H9 (cell line): Measurements from ENCODE around the gene SEMA6A. TPM values are rescaled to one million over a fixed set of nuclear protein-coding genes. Genes with fewer than 3 reads are reported as not detected.

ENCODE experiments used
- DNase-seq: peaks from one replicate; pipeline ENCODE4 v3.0.0-alpha.2; 2017
- H2AFZ ChIP-seq: one replicate; pipeline ENCODE4 v1.6.1; 2013; ENCODE audit warnings: mild to moderate bottlenecking, low read length, control low read depth, moderate library complexity
- H2AK5ac ChIP-seq: 2 replicates; pipeline ENCODE4 v1.6.1; 2013; ENCODE audit warnings: low read length, control low read depth, mixed read lengths; ENCODE audit not compliant: insufficient read length
- H2BK120ac ChIP-seq: one replicate; pipeline ENCODE4 v1.6.1; 2013; ENCODE audit warnings: low read depth, mild to moderate bottlenecking, low read length, control low read depth, inconsistent platforms; ENCODE audit not compliant: poor library complexity, severe bottlenecking
- H2BK12ac ChIP-seq: 2 replicates; pipeline ENCODE4 v1.6.1; 2013; ENCODE audit warnings: low read length, control low read depth, mixed read lengths, low read depth; ENCODE audit not compliant: insufficient read length
- H2BK15ac ChIP-seq: 2 replicates; pipeline ENCODE4 v1.6.1; 2013; ENCODE audit warnings: low read depth, low read length, control low read depth
- H2BK20ac ChIP-seq: one replicate; pipeline ENCODE4 v1.6.1; 2013; ENCODE audit warnings: low read depth, mild to moderate bottlenecking, low read length, control low read depth, inconsistent platforms; ENCODE audit not compliant: poor library complexity, severe bottlenecking
- H2BK5ac ChIP-seq: 2 replicates; pipeline ENCODE4 v1.6.1; 2013; ENCODE audit warnings: low read length, control low read depth, mixed read lengths; ENCODE audit not compliant: insufficient read length
- H3K14ac ChIP-seq: 2 replicates; pipeline ENCODE4 v1.6.1; 2013; ENCODE audit warnings: low read length, control low read depth; ENCODE audit not compliant: insufficient read depth
- H3K18ac ChIP-seq: 2 replicates; pipeline ENCODE4 v1.6.1; 2013; ENCODE audit warnings: low read depth, mild to moderate bottlenecking, mixed read lengths, low read length, control low read depth; ENCODE audit not compliant: insufficient read length
- H3K23ac ChIP-seq: 2 replicates; pipeline ENCODE4 v1.6.1; 2013; ENCODE audit warnings: low read length, control low read depth, mixed read lengths, low read depth; ENCODE audit not compliant: insufficient read length
- H3K23me2 ChIP-seq: 2 replicates; pipeline ENCODE4 v1.6.1; 2013; ENCODE audit warnings: low read depth, mild to moderate bottlenecking, mixed read lengths, low read length, control low read depth; ENCODE audit not compliant: insufficient read length, poor library complexity, severe bottlenecking
- H3K27ac ChIP-seq: 2 replicates; pipeline ENCODE4 v1.5.1; 2013; ENCODE audit warnings: low read length, control low read depth, mixed read lengths, low read depth; ENCODE audit not compliant: insufficient read length
- H3K27me3 ChIP-seq: 2 replicates; pipeline ENCODE4 v1.6.1; 2013; ENCODE audit warnings: low read length, control low read depth, inconsistent platforms; ENCODE audit not compliant: insufficient read depth
- H3K4ac ChIP-seq: 2 replicates; pipeline ENCODE4 v1.6.1; 2013; ENCODE audit warnings: low read depth, mild to moderate bottlenecking, control low read depth, inconsistent platforms, low read length, moderate library complexity
- H3K4me1 ChIP-seq: 2 replicates; pipeline ENCODE4 v1.6.1; 2013; ENCODE audit warnings: low read length, control low read depth, inconsistent platforms; ENCODE audit not compliant: insufficient read depth
- H3K4me2 ChIP-seq: 2 replicates; pipeline ENCODE4 v1.6.1; 2013; ENCODE audit warnings: low read length, control low read depth, mixed read lengths; ENCODE audit not compliant: insufficient read length, insufficient read depth
- H3K56ac ChIP-seq: 2 replicates; pipeline ENCODE4 v1.6.1; 2013; ENCODE audit warnings: low read depth, mild to moderate bottlenecking, mixed read lengths, low read length, control low read depth; ENCODE audit not compliant: insufficient read length
- H3K79me1 ChIP-seq: 2 replicates; pipeline ENCODE4 v1.6.1; 2013; ENCODE audit warnings: low read depth, mild to moderate bottlenecking, moderate library complexity, low read length, control low read depth, inconsistent platforms; ENCODE audit not compliant: insufficient read depth, poor library complexity, severe bottlenecking
- H3K79me2 ChIP-seq: 2 replicates; pipeline ENCODE4 v1.6.1; 2013; ENCODE audit warnings: low read length, control low read depth, inconsistent platforms; ENCODE audit not compliant: insufficient read depth
- H3K9ac ChIP-seq: 2 replicates; pipeline ENCODE4 v1.6.1; 2013; ENCODE audit warnings: low read length, control low read depth, mixed read lengths; ENCODE audit not compliant: insufficient read length; ENCODE audit errors: extremely low read depth
- H3K9me3 ChIP-seq: one replicate; pipeline ENCODE4 v1.6.1; 2013; ENCODE audit warnings: low read depth, low read length, inconsistent platforms; ENCODE audit not compliant: control insufficient read depth
- H3T11ph ChIP-seq: one replicate; pipeline ENCODE4 v1.6.1; 2013; ENCODE audit warnings: mild to moderate bottlenecking, low read length, control low read depth, inconsistent platforms
- H4K20me1 ChIP-seq: one replicate; pipeline ENCODE4 v1.6.1; 2013; ENCODE audit not compliant: control insufficient read depth, insufficient read length, insufficient read depth
- H4K5ac ChIP-seq: 2 replicates; pipeline ENCODE4 v1.6.1; 2013; ENCODE audit warnings: low read depth, mild to moderate bottlenecking, mixed read lengths, low read length, control low read depth; ENCODE audit not compliant: insufficient read length
- H4K8ac ChIP-seq: replicated peaks from 2 replicates; pipeline ENCODE4 v1.6.1; 2013; ENCODE audit warnings: low read length, control low read depth, mixed read lengths, low read depth; ENCODE audit not compliant: insufficient read length
- H4K91ac ChIP-seq: 2 replicates; pipeline ENCODE4 v1.6.1; 2013; ENCODE audit warnings: low read depth, mild to moderate bottlenecking, moderate library complexity, mixed read lengths, low read length, control low read depth; ENCODE audit not compliant: insufficient read length
- H3K27ac Mint-ChIP-seq, 3 experiments: 2 replicates in 2 of 3; 3 replicates in 1 of 3; pipeline ENCODE4 v1.8.0; 2020 to 2021; ENCODE audit warnings: mixed read lengths in 3 of 3, mild to moderate bottlenecking in 1 of 3, moderate library complexity in 1 of 3
- H3K27me3 Mint-ChIP-seq: 2 replicates; pipeline ENCODE4 v1.8.0; 2021; ENCODE audit warnings: low read depth, mild to moderate bottlenecking, moderate library complexity, mixed read lengths
- H3K36me3 Mint-ChIP-seq, 3 experiments: 2 replicates in 2 of 3; 3 replicates in 1 of 3; pipeline ENCODE4 v1.8.0; 2020 to 2021; ENCODE audit warnings: low read depth in 3 of 3, mixed read lengths in 3 of 3; ENCODE audit not compliant: insufficient read depth in 1 of 3
- H3K4me1 Mint-ChIP-seq, 2 experiments: 2 replicates each; pipeline ENCODE4 v1.8.0; 2020; ENCODE audit warnings: mixed read lengths in 2 of 2
- H3K4me3 Mint-ChIP-seq, 2 experiments: 2 replicates in 1 of 2; 3 replicates in 1 of 2; pipeline ENCODE4 v1.8.0; 2020 to 2021; ENCODE audit warnings: mild to moderate bottlenecking in 2 of 2, mixed read lengths in 2 of 2, moderate library complexity in 1 of 2
- H3K9me3 Mint-ChIP-seq, 2 experiments: 2 replicates in 1 of 2; 3 replicates in 1 of 2; pipeline ENCODE4 v1.8.0; 2020; ENCODE audit warnings: mild to moderate bottlenecking in 2 of 2, mixed read lengths in 2 of 2, moderate library complexity in 1 of 2
- CTCF ChIP-seq: fragments of 200-600 bp; sonication (generic); conservative IDR thresholded peaks from 3 replicates; pipeline ENCODE4 v1.8.0; 2021; ENCODE audit warnings: antibody characterized with exemption, mild to moderate bottlenecking
- WGBS: extraction: QIAGEN DNeasy Blood & Tissue Kit; methylation state at CpG from one replicate; pipeline ENCODE4 v1.1.7; 2013; ENCODE audit warnings: missing lambda C conversion rate, low lambda C conversion rate, mixed read lengths; ENCODE audit not compliant: insufficient read length; ENCODE audit errors: extremely low coverage; 5-methylcytosine and 5-hydroxymethylcytosine counted together
- total RNA-seq: library from RNA; stranded (reverse); gene quantifications from 2 replicates; pipeline ENCODE4 v1.2.1, GENCODE V29; 2021

Gene SEMA6A
- total RNA-seq, 1 experiment from 2014 or later = 354 TPM

GRCh38 chr5:116528519-116529234, 45.9 kb downstream of the SEMA6A start:
- no peaks in the 10 kb centered on the region for H3K9me3 ChIP-seq
- H2BK5ac ChIP-seq = no peak overlapping the region
- peaks cover 91% of the 10 kb centered on the region for H3K79me2 ChIP-seq
- H3K9me3 Mint-ChIP-seq = no peaks in the 10 kb centered on the region
- peaks cover 84 to 87% of the 10 kb centered on the region in 2 experiments for H3K4me1 Mint-ChIP-seq
- no peak overlapping the region for H4K5ac ChIP-seq
- peak overlapping the region in 1 of 2 experiments; percentile 46; a peak in 1 of 5 replicates for H3K4me3 Mint-ChIP-seq
- H3K36me3 Mint-ChIP-seq = no peaks in the 10 kb centered on the region; a peak in 1 of 7 replicates
- H3K9ac ChIP-seq = no peak overlapping the region
- H3K23me2 ChIP-seq = no peaks in the 10 kb centered on the region
- DNase-seq = no peak
- H3K27ac ChIP-seq = no peak overlapping the region
- no peaks in the 10 kb centered on the region for H3K27me3 ChIP-seq
- H4K8ac ChIP-seq = no peak overlapping the region
- H3K27ac Mint-ChIP-seq = peak overlapping the region in 1 of 3 experiments; percentile 71; a peak in 4 of 7 replicates
- H3K23ac ChIP-seq = no peak overlapping the region
- no peak overlapping the region for H2AK5ac ChIP-seq
- H3T11ph ChIP-seq = no peak overlapping the region
- no peak overlapping the region for H2BK120ac ChIP-seq
- no peaks in the 10 kb centered on the region for H3K27me3 Mint-ChIP-seq
- no peak overlapping the region for H3K4ac ChIP-seq
- no peak overlapping the region for H3K18ac ChIP-seq
- H3K14ac ChIP-seq = no peak overlapping the region
- H2BK15ac ChIP-seq = no peak overlapping the region
- peak overlapping the region; percentile 33 for H3K4me2 ChIP-seq
- H3K4me1 ChIP-seq = peaks cover 8% of the 10 kb centered on the region; the same call in 1 of the 2 replicates
- no peaks in the 10 kb centered on the region for H4K20me1 ChIP-seq
- H2BK20ac ChIP-seq = no peak overlapping the region
- TF ChIP-seq CTCF = no peak
- no CpG with 5 or more reads among the region's 7 CpGs for WGBS
- no peaks in the 10 kb centered on the region for H3K79me1 ChIP-seq
- H2AFZ ChIP-seq = no peak overlapping the region
- H3K56ac ChIP-seq = no peak overlapping the region
- no peak overlapping the region for H4K91ac ChIP-seq
- H2BK12ac ChIP-seq = no peak overlapping the region
